ENCODE measurements around the gene COQ4. TPM values are rescaled to one million over a fixed set of nuclear protein-coding genes. Genes with fewer than 3 reads are reported as not detected.
"Not testable (repeated sequence)": the region's sequence is repeated elsewhere in the genome, so short reads cannot be mapped to it uniquely, and the experiment has no call there.

Gene COQ4
- 13.5 and 34.9 TPM in 2 replicates for total RNA-seq (ENCODE audit: low replicate concordance)

DNA sequence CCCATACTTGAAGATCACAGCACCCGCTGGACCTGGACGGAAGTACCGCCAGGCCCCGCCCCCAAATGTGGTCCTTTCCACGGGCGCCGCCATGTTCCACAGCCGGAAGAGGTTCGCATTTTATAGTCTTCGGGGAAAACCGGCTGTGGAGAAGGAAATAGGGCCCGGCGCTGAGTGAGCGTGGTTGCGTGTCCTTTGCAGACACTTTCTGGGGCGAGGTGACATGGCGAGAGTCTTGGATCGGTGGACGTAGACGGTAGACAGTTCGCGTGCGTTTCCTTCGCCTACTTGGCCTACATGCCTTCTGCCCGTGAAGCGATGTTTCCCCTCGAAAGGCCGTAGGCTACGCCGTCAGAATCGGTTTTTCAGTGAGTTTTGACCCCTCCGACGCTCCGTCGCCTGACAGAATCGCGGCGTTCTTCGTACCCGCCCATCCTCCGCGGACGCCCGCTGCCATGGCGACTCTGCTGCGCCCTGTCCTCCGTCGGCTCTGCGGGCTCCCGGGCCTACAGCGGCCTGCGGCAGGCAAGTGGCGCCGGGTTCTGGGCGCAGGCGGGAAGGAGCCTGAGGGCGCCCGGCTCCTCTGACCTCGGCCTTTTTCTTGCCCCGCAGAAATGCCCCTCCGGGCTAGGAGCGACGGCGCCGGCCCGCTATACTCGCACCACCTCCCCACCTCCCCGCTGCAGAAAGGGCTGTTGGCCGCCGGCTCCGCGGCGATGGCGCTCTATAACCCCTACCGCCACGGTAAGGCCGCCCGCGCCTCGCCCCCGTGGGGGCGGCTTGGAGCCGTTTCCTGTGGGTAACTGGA is at the start of gene COQ4, which contains the start of gene TRUB2:
Gene COQ4 (plus strand): TSS at position 436 of the 808 bp plus-strand sequence. CDS start 20 bp downstream, at position 456.
Gene TRUB2 (minus strand): TSS at position 44 of the 808 bp plus-strand sequence. CDS start 39 bp downstream, at position 5.
- peak; percentile 96 for DNase-seq (ENCODE audit: low read depth)
- H3K4me3 ChIP-seq (ENCODE audit: low read depth, low read length) = peak within 1 kb of the TSS; percentile 98
- TF ChIP-seq, protein P1, sequence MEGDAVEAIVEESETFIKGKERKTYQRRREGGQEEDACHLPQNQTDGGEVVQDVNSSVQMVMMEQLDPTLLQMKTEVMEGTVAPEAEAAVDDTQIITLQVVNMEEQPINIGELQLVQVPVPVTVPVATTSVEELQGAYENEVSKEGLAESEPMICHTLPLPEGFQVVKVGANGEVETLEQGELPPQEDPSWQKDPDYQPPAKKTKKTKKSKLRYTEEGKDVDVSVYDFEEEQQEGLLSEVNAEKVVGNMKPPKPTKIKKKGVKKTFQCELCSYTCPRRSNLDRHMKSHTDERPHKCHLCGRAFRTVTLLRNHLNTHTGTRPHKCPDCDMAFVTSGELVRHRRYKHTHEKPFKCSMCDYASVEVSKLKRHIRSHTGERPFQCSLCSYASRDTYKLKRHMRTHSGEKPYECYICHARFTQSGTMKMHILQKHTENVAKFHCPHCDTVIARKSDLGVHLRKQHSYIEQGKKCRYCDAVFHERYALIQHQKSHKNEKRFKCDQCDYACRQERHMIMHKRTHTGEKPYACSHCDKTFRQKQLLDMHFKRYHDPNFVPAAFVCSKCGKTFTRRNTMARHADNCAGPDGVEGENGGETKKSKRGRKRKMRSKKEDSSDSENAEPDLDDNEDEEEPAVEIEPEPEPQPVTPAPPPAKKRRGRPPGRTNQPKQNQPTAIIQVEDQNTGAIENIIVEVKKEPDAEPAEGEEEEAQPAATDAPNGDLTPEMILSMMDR (IDR thresholded peaks at IDR 0.05; ENCODE audit: insufficient read depth, low read length) = no peak

DNA sequence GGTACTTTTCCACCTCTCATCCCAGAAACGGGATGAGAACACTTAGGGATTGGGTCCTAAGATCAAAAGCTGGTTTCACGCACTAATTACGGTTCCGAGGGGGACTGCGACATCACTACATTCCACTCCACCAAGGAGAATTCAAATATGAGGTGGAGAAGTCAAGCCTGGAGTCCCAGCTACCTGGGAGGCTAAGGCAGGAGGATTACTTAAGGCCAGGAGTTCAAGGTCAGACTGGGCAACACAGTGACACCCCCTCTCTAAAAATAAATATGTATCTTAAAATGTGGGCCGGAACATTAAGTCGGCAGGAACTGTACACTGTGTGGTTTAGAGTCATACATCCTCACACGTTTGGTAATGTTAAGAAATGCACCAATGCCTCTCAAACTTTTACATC is 48.4 kb upstream of the COQ4 start:
- TF ChIP-seq, protein P1 (IDR thresholded peaks at IDR 0.05; ENCODE audit: insufficient read depth, low read length) = no peak
- H3K4me3 ChIP-seq (ENCODE audit: low read depth, low read length) = peak overlapping the region; percentile 90
- no peak for DNase-seq (ENCODE audit: low read depth)

DNA sequence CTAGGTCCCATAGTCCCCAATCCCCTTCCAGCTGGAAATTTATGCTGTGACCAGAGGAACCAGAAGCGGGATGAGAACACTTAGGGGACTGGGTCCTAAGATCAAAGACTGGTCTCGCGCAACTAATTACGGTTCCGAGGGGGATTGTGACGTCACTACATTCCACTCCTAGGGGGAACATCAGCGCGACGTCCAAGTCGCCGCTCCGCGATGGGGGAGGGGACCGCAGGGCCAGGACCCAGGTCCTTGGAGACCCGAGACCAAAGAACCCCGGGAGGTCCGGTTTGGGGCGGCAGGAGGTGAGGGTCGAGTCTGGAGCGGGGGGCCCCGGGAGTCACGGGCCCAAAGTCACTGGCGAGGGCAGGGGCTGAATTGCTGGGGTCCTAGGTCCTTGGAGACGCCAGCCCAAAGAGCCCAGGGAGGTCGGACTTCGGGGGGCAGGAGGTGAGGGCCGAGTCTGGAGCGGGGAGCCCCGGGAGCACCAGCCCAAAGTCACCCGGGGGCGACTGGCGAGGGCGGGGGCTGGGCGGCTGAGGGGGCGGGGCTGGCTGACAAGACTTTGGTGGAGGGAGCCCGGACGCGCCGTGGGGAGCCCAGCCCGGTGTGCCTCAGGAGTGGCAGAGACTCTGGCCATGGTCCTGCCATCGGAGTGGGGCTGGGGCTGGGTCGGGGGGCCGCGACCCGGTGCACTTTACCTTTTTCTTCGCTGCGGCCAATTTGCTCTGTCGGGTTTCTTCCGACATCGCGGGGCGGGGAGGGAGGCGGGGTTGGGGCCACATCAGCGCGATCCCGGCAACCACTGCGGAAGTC is 47.2 kb upstream of the COQ4 start, which contains the start of gene GOLGA2:
Gene GOLGA2 (minus strand): TSS at position 810 of the 810 bp plus-strand sequence. CDS start 31 bp downstream, at position 779.
- TF ChIP-seq, protein P1 (IDR thresholded peaks at IDR 0.05; ENCODE audit: insufficient read depth, low read length) = no peak
- H3K4me3 ChIP-seq (ENCODE audit: low read depth, low read length) = peak within 1 kb of the TSS; percentile 90
- peak; percentile 77 for DNase-seq (ENCODE audit: low read depth)

DNA sequence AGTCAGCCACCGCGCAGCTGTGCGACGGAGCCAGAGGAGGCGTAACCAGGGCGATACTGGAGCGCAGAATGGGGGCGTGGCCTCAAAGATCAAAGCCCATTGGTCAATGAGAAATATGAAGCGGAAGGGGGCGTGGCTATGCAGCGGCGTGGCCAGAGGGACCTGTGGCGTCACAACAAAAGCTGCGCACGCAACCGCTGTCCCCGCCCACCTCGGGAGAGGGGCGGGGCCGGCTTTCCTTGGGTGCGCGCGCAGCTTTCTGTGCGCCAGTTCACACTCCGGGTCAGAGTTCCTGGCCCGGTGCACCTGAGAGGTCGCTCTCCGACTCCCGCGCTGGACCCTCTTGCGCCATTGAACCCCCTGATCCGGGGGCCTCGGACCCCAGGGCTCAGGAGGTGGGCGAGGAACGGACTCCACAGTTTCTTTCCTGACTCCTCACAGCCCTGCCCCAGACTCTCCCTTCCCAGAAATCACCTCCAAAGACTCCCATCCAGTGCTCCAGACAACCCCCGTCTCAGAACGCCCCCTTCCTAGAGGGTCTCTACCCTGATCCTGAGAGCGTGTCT is 46.5 kb upstream of the COQ4 start, which contains the start of gene SWI5:
Gene SWI5 (plus strand): TSS at position 269 of the 566 bp plus-strand sequence.
- DNase-seq (ENCODE audit: low read depth) = peak; percentile 100
- TF ChIP-seq, protein P1 (IDR thresholded peaks at IDR 0.05; ENCODE audit: insufficient read depth, low read length) = no peak
- H3K4me3 ChIP-seq (ENCODE audit: low read depth, low read length) = peak within 1 kb of the TSS; percentile 90

DNA sequence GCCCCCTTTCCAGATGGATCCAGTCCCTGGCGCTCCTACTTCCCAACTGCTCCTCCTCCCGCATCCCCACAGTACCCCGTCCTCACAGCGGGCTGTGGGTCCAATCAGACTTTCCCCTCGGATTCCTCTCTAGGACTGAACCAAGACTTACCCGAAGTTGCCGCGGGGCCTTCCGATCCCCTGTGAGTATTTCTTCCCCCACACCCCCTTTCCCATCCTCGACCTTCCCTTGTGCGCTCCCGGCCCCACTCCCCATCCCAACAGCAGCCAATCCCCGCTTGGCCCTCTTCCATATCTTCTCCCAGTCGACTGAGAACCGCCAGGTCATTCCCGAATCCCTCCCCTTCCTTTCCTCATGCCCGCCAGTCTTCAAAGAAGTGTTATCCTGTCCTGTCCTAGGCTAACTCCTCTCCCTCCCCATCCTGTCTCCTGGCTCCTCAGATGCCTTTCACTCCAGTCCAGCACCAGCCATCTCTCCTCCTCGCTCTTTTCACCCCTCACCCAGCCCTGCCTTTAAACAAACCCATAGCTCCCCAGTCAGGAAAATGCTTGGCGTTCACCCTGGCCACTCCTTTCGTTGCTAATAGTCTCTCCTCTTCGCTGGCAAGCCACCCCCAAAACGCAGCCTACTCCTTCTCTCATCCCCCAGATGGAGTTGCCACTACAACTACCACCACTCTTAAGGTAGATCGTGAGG is 45.9 kb upstream of the COQ4 start:
- TF ChIP-seq, protein P1 (IDR thresholded peaks at IDR 0.05; ENCODE audit: insufficient read depth, low read length) = no peak
- H3K4me3 ChIP-seq (ENCODE audit: low read depth, low read length) = peak overlapping the region; percentile 90

DNA sequence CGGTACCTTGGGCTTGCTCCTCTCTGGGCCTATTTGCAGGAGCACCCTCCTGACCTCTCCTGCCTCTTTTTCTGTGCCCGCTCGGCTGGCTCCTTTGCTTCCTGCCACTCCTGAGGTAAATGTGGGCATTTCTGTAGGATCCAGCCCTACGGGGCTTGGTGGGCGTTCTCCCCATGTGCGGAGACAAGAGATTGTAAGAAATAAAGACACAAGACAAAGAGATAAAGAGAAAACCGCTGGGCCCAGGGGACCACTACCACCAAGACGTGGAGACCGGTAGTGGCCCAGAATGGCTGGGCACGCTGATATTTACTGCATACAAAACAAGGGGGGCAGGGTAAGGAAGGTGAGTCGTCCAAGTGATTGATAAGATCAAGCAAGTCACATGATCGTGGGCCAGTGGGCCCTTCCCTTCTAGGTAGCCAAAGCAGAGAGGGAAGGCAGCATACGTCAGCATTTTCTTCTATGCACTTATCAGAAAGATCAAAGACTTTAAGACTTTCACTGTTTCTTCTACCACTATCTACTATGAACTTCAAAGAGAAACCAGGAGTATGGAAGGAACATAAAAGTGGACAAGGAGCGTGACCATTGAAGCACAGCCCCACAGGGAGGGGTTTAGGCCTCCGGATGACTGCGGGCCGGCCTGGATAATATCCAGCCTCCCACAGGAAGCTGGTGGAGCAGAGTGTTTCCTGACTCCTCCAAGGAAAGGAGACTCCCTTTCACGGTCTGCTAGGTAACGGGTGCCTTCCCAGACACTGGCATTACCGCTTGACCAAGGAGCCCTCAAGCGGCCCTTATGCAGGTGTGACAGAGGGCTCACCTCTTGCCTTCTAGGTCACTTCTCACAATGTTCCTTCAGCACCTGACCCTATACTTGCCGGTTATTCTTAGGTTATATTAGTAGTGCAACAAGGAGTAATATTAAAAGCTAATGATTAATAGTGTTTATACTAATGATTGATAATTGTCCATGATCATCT is 43.3 kb upstream of the COQ4 start:
- peak; percentile 25 for DNase-seq (ENCODE audit: low read depth)

More for the DNA sequence above, 45.9 kb upstream of the COQ4 start:
- peak; percentile 53 for DNase-seq (ENCODE audit: low read depth)

More for the DNA sequence above, 43.3 kb upstream of the COQ4 start:
- H3K4me3 ChIP-seq (ENCODE audit: low read depth, low read length) = not testable (repeated sequence)

Measured in fibroblast of the aortic adventitia (primary cell).